Panc1 (cell line): ENCODE measurements around the gene TRAF2.

Source experiments
- CTCF ChIP-seq: fragments of 450-650 bp; IDR thresholded peaks from 2 replicates; pipeline ENCODE4 v1.5.1; 2017; ENCODE audit warnings: mild to moderate bottlenecking
- SIN3A ChIP-seq: IDR thresholded peaks from 2 replicates; pipeline ENCODE4 v1.6.1; 2012; ENCODE audit warnings: low read depth, mild to moderate bottlenecking, low read length, moderate library complexity, borderline replicate concordance; ENCODE audit not compliant: insufficient read depth
- TCF7L2 ChIP-seq: IDR thresholded peaks from 2 replicates; pipeline ENCODE4 v1.6.1; 2011; ENCODE audit warnings: mild to moderate bottlenecking, low read depth, low read length, inconsistent platforms

GRCh38 chr9:136926749-136927148 is 40.4 kb downstream of the TRAF2 start:
- TF ChIP-seq CTCF: no peak
- no peak for TF ChIP-seq TCF7L2
- no peak for TF ChIP-seq SIN3A
